B cell (primary cell): ENCODE results near the gene RORC.

Source experiments
- EZH2 ChIP-seq: IDR thresholded peaks from 2 replicates; pipeline ENCODE4 v1.6.1; 2012; ENCODE audit warnings: borderline replicate concordance, low read depth, mild to moderate bottlenecking, moderate library complexity, low read length; ENCODE audit not compliant: insufficient read depth, poor library complexity, severe bottlenecking
- TF ChIP-seq, protein P1 (sequence below): fragments of 200-600 bp; IDR thresholded peaks from one replicate; pipeline ENCODE4 v1.8.0; 2022; ENCODE audit warnings: antibody characterized with exemption, mild to moderate bottlenecking

DNA sequence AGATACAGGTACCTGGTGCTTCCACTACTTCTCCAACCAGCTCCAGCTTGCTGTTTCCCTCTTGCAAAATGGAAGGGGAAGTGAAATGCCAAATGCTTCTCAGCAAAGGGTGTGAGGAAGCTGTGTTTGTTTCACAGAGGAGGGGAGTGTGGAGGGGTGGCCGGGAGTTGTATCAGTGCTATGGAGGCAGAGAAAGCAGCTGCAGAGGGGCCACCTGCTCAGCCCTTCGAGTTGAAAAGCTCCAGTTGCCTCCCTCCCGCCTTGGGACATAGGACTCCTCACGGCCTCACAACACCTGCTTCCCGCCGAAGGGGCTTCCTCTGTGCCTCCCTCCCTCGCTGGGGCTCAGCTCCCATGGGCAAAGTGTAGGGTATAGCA lies 14.3 kb downstream of the RORC start:
- TF ChIP-seq, protein P1, sequence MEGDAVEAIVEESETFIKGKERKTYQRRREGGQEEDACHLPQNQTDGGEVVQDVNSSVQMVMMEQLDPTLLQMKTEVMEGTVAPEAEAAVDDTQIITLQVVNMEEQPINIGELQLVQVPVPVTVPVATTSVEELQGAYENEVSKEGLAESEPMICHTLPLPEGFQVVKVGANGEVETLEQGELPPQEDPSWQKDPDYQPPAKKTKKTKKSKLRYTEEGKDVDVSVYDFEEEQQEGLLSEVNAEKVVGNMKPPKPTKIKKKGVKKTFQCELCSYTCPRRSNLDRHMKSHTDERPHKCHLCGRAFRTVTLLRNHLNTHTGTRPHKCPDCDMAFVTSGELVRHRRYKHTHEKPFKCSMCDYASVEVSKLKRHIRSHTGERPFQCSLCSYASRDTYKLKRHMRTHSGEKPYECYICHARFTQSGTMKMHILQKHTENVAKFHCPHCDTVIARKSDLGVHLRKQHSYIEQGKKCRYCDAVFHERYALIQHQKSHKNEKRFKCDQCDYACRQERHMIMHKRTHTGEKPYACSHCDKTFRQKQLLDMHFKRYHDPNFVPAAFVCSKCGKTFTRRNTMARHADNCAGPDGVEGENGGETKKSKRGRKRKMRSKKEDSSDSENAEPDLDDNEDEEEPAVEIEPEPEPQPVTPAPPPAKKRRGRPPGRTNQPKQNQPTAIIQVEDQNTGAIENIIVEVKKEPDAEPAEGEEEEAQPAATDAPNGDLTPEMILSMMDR = no peak
- TF ChIP-seq EZH2 = no peak
